HG03025 (cell line): ENCODE measurements around the gene SENP7.
"Not testable (repeated sequence)": the region's sequence is repeated elsewhere in the genome, so short reads cannot be mapped to it uniquely, and the experiment has no call there.

Experiments used
- ATAC-seq: cut with Tn5 transposase; IDR thresholded peaks from one replicate; pipeline ENCODE4 v1.9.1; 2021; ENCODE audit warnings: mild to moderate bottlenecking, moderate library complexity; ENCODE audit not compliant: unreplicated experiment, low FRiP score

SENP7 gene

DNA sequence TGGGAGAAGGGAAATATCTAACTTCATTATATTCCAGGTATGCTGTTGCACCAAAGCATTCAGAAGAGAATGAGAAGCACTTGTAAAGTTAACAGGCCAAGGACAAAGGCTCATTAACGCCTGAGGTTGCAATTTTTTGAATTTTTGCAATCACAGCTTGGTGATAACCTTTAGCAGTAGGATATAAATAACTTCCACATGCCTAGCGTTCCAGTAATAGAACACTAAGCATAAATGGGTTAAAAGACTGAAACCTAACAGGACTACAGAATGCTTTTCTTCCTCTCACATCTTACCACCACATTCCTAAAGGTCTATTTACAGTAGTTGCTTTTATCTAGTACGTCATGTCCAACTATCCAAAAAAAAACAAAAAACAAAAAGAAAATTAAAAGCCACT is 135.2 kb downstream of the SENP7 start:
- no peak for ATAC-seq

GRCh38 chr3:101377209-101377608 is 135.8 kb downstream of the SENP7 start:
- ATAC-seq, result no peak

- no peak for ATAC-seq
These were observed 137.4 kb downstream of the SENP7 start for GRCh38 chr3:101375586-101375985.

DNA sequence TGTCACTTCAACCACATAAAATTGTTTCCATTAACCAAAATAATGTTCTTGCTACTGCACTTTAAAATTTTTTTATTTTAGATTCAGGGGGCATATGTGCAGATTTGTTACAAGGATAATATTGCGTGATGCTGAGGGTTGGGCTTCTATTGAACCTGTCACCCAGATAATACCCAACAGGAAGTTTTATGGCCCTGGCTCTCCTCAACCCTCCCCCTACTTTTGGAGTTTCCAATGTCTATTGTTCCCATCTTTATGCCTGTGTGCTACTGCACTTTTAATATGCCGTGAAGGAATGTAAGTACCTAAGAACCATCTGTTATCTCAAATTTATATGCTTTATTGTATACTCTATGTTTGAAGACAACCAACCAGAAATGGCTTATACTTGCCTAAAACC is 150.6 kb downstream of the SENP7 start:
- no peak for ATAC-seq

GRCh38 chr3:101351829-101352228 is 161.2 kb downstream of the SENP7 start:
- ATAC-seq, result no peak

GRCh38 chr3:101340591-101340990 is 172.4 kb downstream of the SENP7 start:
- ATAC-seq, result no peak

DNA sequence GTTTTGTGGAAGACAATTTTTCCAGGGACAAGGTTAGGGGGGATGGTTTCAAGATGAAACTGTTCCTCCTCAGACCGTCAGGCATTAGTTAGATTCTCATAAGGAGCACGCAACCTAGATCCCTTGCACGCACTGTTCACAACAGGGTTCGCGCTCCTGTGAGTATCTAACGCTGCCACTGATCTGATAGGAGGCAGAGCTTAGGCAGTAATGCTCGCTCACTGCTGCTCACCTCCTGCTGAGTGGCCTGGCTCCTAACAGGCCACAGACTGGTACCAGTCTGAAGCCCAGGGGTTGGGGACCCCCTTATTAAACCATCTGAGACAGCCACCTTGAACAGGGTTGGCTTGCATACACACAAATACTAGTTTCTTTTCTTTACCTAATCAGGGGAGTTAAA is 179.1 kb downstream of the SENP7 start:
- no peak for ATAC-seq

DNA sequence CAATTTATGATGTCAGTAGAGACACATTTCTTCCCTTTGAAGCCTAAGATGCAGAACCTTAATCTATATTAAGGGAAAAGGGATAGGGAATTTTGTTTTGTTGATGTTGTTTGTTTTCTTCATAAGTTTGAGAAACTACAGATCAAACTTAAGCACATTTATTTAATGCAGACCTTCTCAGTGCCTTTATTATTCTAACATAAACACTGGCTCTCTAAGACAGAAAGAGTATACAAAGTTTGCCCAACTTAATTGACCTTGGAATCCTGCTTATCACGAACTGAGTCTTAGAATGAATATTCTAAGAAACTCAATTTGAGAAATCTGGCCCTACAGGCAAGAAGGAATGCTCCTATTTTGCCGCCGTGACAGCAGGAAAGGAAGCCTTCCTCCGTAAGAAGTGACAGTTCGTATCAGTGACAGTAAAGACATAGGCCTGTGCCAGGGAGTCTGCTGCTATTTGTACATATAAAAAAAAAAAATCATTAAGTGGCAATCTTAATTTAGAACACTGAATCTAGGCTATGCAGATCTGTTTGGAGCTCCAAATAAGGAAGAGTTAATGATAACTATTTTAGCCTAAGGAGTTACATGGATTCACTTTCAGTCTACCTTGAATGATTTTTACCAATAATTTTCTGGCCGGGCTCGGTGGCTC is 183.9 kb downstream of the SENP7 start:
- no peak for ATAC-seq

DNA sequence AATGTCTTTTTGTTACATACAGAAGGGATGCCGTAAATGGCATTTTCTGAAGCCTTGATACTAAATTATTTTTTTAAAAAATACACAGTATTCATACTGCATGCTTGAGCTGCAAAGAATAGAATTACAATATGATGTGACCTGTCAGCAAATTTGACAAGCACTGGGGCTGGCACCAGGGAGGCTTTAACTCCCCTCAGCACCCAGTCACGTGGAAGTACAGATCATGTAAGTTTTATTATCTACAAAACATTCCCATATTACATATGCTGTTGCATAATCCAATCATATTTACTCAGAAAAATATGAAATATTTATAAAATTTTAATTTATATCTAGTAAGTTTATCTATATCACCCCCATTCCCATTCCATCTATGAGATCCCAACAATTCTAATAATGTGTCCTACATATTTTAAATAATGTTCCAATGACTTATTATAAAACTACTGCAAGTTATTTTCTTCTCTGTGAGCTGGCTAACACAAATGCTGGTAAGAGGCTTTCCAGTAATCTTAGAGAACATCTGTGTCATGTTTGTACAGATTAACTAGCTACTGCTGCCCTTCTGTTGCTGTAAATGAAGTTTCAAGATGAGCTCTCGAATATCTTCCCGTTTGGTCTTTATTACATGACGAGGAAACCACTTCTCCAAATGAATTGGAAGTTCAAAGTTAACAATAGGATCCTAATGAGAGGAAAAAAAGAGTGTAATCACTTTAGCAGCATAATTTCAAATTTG is 187.4 kb downstream of the SENP7 start:
- ATAC-seq, result no peak

DNA sequence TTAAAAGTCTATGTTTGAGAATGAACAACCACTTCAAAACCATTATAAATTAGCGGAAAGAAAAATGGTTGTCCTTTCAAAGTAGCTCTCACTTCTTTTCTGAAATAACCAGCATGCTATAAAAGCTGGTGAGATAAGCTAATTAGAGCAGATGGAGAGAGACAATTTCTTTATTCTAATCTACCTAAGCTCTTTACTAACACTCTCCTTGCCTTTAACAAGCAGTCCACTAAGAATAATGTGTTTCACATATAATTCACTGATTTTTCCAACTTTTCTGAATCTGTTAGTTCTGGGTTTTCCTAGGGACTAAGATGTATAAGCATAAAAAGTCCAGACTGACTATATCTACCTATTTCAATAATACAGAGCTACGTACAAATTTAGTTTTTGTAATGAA is 192.5 kb downstream of the SENP7 start, which contains the start of gene IMPG2:
TSS of gene IMPG2 (minus strand) at position 101 of the 400 bp plus-strand sequence. CDS start 203 bp downstream, outside the sequence.
- no peak for ATAC-seq

DNA sequence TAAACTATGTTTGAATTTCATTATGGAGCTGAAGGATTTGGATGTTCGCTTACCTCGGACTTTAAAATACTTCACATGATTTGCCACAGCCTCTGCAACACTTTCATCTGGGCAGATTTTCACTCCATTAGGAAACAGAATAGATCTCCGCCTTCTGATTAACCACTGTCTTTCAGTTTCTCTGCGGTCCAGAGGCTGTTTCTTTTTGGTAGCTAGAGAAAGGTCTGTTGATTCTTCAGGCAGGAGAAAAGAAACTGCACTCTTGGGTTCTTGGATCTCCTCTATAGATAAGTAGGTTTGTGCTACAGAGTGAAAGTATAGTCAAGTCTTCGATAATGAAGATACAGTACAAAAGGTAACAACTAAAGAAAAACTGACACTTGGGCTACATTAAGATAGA is 193.5 kb downstream of the SENP7 start:
- no peak for ATAC-seq

GRCh38 chr3:101312545-101312944 is 200.5 kb downstream of the SENP7 start:
- no peak for ATAC-seq

GRCh38 chr3:101311676-101312075 is 201.3 kb downstream of the SENP7 start:
- ATAC-seq, result no peak

GRCh38 chr3:101310978-101311375 is 202.0 kb downstream of the SENP7 start:
- ATAC-seq, result no peak

- ATAC-seq, result not testable (repeated sequence)
These were observed 204.8 kb downstream of the SENP7 start for GRCh38 chr3:101308147-101308772.

DNA sequence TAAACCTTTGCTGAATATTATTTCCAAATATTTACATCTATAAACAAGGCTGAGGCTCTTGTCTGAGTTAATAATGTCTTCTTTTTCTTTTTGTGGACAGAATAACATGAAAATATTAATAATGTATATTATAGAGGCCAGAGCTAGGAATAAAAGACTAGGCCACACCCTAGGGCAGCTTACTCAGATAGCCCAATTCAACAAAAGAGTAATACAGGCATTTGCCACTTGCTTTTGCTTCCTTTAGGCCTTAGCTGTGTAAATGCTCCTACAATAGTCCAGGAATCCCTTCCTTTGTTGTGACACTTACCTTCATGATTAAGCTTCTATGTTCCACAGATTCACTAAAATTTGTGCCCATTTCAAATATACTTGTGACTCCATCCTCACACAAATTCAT is 209.2 kb downstream of the SENP7 start:
- ATAC-seq, result no peak

DNA sequence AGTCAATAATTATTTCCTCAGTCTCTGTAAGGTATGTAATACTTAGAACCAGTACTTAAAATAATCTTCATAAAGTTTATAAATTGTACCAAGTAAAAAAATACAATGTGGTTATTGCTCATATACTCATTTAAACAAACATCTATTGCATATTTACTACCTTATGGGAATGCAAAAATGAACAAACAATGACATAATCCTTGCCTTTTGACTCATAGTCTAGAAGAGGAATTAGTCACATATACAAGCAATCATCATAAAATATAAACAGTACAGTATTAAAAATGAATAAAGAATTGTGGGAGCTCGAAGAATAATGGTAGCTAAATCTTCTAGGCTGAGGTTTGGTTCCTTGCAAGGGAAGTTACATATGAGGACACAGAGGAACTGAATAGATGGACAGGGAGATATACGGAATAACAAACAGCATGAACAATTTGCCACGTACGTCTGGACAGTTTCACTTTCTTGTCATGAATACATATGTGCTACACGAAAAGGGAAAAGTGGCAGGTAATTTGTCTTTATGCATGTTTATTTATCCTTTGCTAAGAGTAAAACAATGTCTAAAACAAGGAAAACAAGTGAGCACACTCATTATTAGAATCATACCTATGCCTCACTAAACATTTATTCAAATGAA is 209.8 kb downstream of the SENP7 start:
- ATAC-seq, result no peak

DNA sequence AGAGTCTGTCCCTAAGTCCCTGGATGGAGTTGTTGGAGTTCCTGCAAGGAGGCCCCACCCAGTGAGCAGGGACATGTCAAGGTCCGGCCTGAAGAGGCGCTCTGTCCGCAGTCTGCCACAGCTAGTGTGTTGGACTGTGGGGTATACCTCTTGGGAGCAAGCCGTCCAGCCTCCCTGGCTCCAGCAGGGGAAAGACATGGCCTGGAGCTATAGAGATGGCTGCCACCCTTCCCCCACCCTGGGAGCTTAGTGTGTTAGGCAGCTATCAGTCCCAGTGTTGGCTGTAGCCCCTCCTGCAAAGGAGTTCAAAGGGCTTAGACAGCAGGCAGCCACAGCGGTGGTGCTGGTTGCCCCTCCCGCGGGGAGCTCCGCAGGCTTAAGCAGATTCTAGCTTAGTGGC is 212.9 kb downstream of the SENP7 start:
- no peak for ATAC-seq

DNA sequence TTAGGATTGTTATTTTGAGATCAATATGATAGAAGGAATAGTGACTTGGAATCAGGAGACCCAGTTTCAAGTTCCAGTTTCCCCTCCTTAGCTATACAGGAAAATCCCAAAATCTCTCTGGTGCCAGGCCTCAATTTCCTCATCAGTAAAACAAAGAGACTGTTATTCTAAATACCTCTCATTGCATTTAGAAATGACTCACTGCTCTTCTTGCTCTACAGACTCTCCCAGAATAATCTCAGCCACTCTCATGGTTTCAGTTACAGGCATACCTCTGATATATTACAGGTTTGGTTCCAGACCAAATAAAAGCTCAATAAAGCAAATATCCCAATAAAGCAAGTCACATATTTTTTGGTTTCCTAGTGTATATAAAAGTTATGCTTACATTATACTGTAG is 221.0 kb downstream of the SENP7 start:
- no peak for ATAC-seq

DNA sequence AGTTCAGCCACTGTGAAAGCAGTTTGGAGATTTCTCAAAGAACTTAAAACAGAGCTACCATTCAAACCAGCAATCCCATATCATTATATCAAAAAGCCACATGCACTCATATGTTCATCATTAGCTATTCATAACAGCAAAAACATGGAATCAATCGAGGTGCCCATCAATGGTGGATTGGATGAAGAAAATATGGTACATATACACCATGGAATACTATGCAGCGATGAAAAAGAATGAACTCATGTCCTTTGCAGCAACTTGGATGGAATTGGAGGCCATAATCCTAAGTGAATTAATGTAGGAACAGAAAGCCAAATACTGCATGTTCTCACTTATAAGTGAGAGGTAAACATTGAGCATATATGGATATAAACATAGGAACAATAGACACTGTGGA is 224.7 kb downstream of the SENP7 start:
- no peak for ATAC-seq

DNA sequence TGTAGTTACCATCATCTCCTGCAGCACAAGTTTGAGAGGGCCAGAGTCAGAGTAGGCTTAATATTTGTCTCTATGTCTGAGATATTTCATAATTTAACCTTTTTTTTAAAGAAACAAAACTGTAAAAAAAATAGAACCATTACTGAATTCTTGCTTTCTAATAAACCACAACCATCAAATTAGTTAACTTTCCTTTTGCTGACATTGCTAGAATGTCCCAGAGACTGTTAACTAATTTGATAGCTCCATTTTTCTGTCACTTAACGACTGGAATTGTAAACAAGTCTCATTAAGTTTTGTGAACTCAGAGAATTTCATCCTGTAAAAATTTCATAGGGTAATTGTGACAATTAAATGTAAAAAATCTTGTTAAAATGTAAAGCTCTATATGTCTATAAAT is 228.3 kb downstream of the SENP7 start:
- ATAC-seq, result no peak
